ENCODE results near the gene RPS6KA4.

RPS6KA4 gene

GRCh38 chr11:64333556-64333955, 25.4 kb upstream of the RPS6KA4 start:
- no peak overlapping the region for H2AFZ ChIP-seq (ENCODE audit: low read depth, low read length)

DNA sequence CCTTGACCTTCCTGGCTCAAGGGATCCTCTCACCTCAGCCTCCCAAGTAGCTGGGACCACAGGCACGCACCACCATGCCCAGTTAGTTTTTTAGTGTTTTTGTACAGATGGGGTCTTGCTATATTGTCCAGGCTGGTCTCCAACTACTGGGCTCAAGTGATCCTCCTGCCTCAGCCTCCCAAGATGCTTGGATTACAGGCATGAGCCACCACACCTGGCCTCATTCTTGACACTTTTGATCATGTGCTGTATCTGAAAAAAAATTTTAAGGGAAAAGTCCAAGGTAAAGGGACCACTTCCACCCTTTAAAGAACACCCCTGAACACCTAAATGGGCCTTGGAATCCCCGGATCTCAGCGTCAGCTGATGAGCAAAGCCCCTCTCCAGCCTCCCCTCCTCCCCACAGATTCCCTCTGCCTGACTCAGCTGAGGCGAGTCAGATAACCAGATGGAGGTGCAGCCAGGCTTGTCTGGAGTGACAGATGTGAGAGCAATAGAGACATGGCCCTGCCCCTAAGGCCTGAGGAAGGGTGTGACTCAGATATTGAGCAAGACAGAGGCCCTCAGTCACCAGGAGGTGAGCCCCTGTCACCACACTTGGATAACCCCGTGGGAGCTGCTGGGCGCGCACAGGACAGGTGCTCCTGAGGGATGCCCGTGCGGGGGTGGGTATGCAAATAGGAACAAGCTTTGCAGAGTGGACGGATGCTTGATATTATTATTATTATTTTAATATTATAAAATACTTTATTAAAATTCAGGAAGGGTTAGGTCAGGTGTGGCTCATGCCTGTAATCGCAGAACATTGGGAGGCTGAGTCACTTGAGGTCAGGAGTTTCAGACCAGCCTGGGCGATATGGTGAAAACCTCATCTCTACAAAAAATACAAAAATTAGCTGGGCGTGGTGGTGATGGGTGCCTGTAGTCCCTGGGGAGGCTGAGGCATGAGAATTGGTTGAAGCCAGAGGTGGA, 23.9 kb upstream of the RPS6KA4 start:
- Histone ChIP-seq H2AK5ac (ENCODE audit: low read length, severe bottlenecking) (no peak overlapping the region), H4K91ac (ENCODE audit: low read length) (no peak overlapping the region), H3K4me1 (ENCODE audit: control insufficient read depth, insufficient read depth, low read depth, low read length) (peaks cover 21% of the 10 kb centered on the region), H3K4ac (ENCODE audit: low read depth in 1 of 2, low read length in 2 of 2) (no peak overlapping the region), H3K18ac (ENCODE audit: low read depth in 1 of 2, low read length in 2 of 2) (no peak overlapping the region), H3K14ac (ENCODE audit: low read length in 2 of 2) (no peak overlapping the region), H4K8ac (ENCODE audit: low read length) (no peak overlapping the region), H2BK15ac (ENCODE audit: low read depth, poor library complexity, severe bottlenecking) (no peak overlapping the region), H3K79me1 (replicated peaks; ENCODE audit: low read length, poor library complexity, severe bottlenecking) (no peaks in the 10 kb centered on the region), H2BK120ac (ENCODE audit: low read depth, low read length) (no peak overlapping the region), H2BK12ac (ENCODE audit: low read length in 2 of 2) (peak overlapping the region in 1 of 2 experiments; percentile 25), H3K27me3 (ENCODE audit: control insufficient read depth in 1 of 2, insufficient read depth in 1 of 2, low read length in 2 of 2) (no peaks in the 10 kb centered on the region), H3K4me3 (ENCODE audit: insufficient read depth in 1 of 2, low read depth in 1 of 2, low read length in 2 of 2) (no peak overlapping the region), H3K27ac (ENCODE audit: low read length, poor library complexity, severe bottlenecking) (peak overlapping the region; percentile 62), H2BK5ac (ENCODE audit: low read depth, low read length, poor library complexity, severe bottlenecking) (no peak overlapping the region), H3K4me2 (ENCODE audit: low read length, poor library complexity, severe bottlenecking) (no peak overlapping the region), H2AFZ (ENCODE audit: low read depth, low read length) (no peak overlapping the region), H3K9me3 (ENCODE audit: control insufficient read depth, low read length) (no peaks in the 10 kb centered on the region), H3K23ac (ENCODE audit: low read length in 2 of 2) (no peak overlapping the region), H3K36me3 (ENCODE audit: control insufficient read depth in 1 of 2, insufficient read depth in 2 of 2, low read depth in 1 of 2, low read length in 2 of 2) (no peaks in the 10 kb centered on the region), H3K9ac (ENCODE audit: low read length) (no peak overlapping the region)
- DNase-seq: peak; percentile 92
- WGBS: 12% methylated on average over 6 of the region's 13 CpGs

More at GRCh38 chr11:64333556-64333955, 25.4 kb upstream of the RPS6KA4 start:
- 98% methylated on average over 8 of the region's 8 CpGs for WGBS
- H3K18ac ChIP-seq (ENCODE audit: low read depth in 1 of 2, low read length in 2 of 2): no peak overlapping the region
- H3K4me2 ChIP-seq (ENCODE audit: low read length, poor library complexity, severe bottlenecking): no peak overlapping the region
- no peak overlapping the region for H2AK5ac ChIP-seq (ENCODE audit: low read length, severe bottlenecking)
- DNase-seq: no peak
- H4K8ac ChIP-seq (ENCODE audit: low read length): peak overlapping the region; percentile 55
- no peaks in the 10 kb centered on the region for H3K9me3 ChIP-seq (ENCODE audit: control insufficient read depth, low read length)
- H3K36me3 ChIP-seq (ENCODE audit: control insufficient read depth in 1 of 2, insufficient read depth in 2 of 2, low read depth in 1 of 2, low read length in 2 of 2): no peaks in the 10 kb centered on the region
- H2BK12ac ChIP-seq (ENCODE audit: low read length in 2 of 2): no peak overlapping the region
- no peak overlapping the region for H3K4me3 ChIP-seq (ENCODE audit: insufficient read depth in 1 of 2, low read depth in 1 of 2, low read length in 2 of 2)
- H4K91ac ChIP-seq (ENCODE audit: low read length): no peak overlapping the region
- no peak overlapping the region for H2BK5ac ChIP-seq (ENCODE audit: low read depth, low read length, poor library complexity, severe bottlenecking)
- no peaks in the 10 kb centered on the region for H3K79me1 ChIP-seq (replicated peaks; ENCODE audit: low read length, poor library complexity, severe bottlenecking)
- H3K14ac ChIP-seq (ENCODE audit: low read length in 2 of 2): no peak overlapping the region
- H3K4ac ChIP-seq (ENCODE audit: low read depth in 1 of 2, low read length in 2 of 2): no peak overlapping the region
- no peak overlapping the region for H3K23ac ChIP-seq (ENCODE audit: low read length in 2 of 2)
- H3K27me3 ChIP-seq (ENCODE audit: control insufficient read depth in 1 of 2, insufficient read depth in 1 of 2, low read length in 2 of 2): no peaks in the 10 kb centered on the region
- H3K9ac ChIP-seq (ENCODE audit: low read length): no peak overlapping the region
- H2BK15ac ChIP-seq (ENCODE audit: low read depth, poor library complexity, severe bottlenecking): no peak overlapping the region
- H2BK120ac ChIP-seq (ENCODE audit: low read depth, low read length): no peak overlapping the region
- H3K4me1 ChIP-seq (ENCODE audit: control insufficient read depth, insufficient read depth, low read depth, low read length): peaks cover 21% of the 10 kb centered on the region
- no peak overlapping the region for H3K27ac ChIP-seq (ENCODE audit: low read length, poor library complexity, severe bottlenecking)

DNA sequence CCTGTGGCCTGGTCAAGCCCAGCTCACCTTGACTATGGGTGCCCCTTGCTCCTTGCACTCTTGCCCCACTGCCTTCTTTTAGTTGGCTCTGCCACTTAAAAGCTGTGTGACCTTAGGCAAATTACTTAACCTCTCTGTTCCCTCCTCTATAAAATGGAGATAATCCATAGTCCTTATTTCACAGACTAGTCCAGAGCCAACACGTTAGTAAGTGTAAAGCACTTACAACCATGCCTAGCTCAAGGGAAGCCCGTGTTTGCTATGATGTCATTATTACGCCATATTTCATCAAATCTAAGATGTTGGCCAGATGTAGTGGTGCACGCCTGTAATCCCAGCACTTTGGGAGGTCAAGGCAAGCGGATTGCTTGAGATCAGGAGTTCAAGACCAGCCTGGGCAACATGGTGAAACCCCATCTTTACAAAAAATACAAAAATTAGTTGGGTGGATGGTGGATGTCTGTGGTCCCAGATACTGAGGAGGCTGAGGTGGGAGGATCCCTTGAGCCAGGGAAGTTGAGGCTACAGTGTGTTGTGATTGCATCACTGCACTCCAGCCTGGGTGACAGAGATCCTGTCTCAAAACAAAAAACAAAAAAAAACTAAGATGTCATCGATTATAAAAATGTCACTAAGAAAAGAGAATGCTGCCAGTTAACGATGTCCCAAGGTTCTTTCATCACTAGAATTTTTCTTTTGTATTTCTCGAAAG, 21.3 kb upstream of the RPS6KA4 start:
- H3K9ac ChIP-seq (ENCODE audit: low read length): no peak overlapping the region
- H2AK5ac ChIP-seq (ENCODE audit: low read length, severe bottlenecking): no peak overlapping the region
- no peak overlapping the region for H3K27ac ChIP-seq (ENCODE audit: low read length, poor library complexity, severe bottlenecking)
- H3K9me3 ChIP-seq (ENCODE audit: control insufficient read depth, low read length): no peaks in the 10 kb centered on the region
- DNase-seq: no peak
- H4K91ac ChIP-seq (ENCODE audit: low read length): no peak overlapping the region
- H3K23ac ChIP-seq (ENCODE audit: low read length in 2 of 2): no peak overlapping the region
- peak overlapping the region; percentile 16 for H4K8ac ChIP-seq (ENCODE audit: low read length)
- no peak overlapping the region for H2BK120ac ChIP-seq (ENCODE audit: low read depth, low read length)
- H3K36me3 ChIP-seq (ENCODE audit: control insufficient read depth in 1 of 2, insufficient read depth in 2 of 2, low read depth in 1 of 2, low read length in 2 of 2): no peaks in the 10 kb centered on the region
- no peak overlapping the region for H2AFZ ChIP-seq (ENCODE audit: low read depth, low read length)
- peaks cover 0 to 13% of the 10 kb centered on the region in 2 experiments for H3K27me3 ChIP-seq (ENCODE audit: control insufficient read depth in 1 of 2, insufficient read depth in 1 of 2, low read length in 2 of 2)
- H3K4ac ChIP-seq (ENCODE audit: low read depth in 1 of 2, low read length in 2 of 2): no peak overlapping the region
- no peak overlapping the region for H3K4me2 ChIP-seq (ENCODE audit: low read length, poor library complexity, severe bottlenecking)
- H2BK12ac ChIP-seq (ENCODE audit: low read length in 2 of 2): no peak overlapping the region
- no peaks in the 10 kb centered on the region for H3K79me1 ChIP-seq (replicated peaks; ENCODE audit: low read length, poor library complexity, severe bottlenecking)
- peaks cover 19% of the 10 kb centered on the region for H3K4me1 ChIP-seq (ENCODE audit: control insufficient read depth, insufficient read depth, low read depth, low read length)
- no peak overlapping the region for H3K14ac ChIP-seq (ENCODE audit: low read length in 2 of 2)
- no peak overlapping the region for H3K4me3 ChIP-seq (ENCODE audit: insufficient read depth in 1 of 2, low read depth in 1 of 2, low read length in 2 of 2)
- WGBS: 90% methylated on average over 7 of the region's 8 CpGs
- no peak overlapping the region for H3K18ac ChIP-seq (ENCODE audit: low read depth in 1 of 2, low read length in 2 of 2)
- no peak overlapping the region for H2BK5ac ChIP-seq (ENCODE audit: low read depth, low read length, poor library complexity, severe bottlenecking)
- no peak overlapping the region for H2BK15ac ChIP-seq (ENCODE audit: low read depth, poor library complexity, severe bottlenecking)

- Histone ChIP-seq H2BK120ac (ENCODE audit: low read depth, low read length) (no peak overlapping the region), H3K23ac (ENCODE audit: low read length in 2 of 2) (no peak overlapping the region), H3K36me3 (ENCODE audit: control insufficient read depth in 1 of 2, insufficient read depth in 2 of 2, low read depth in 1 of 2, low read length in 2 of 2) (no peaks in the 10 kb centered on the region), H3K27ac (ENCODE audit: low read length, poor library complexity, severe bottlenecking) (no peak overlapping the region), H3K79me1 (replicated peaks; ENCODE audit: low read length, poor library complexity, severe bottlenecking) (no peaks in the 10 kb centered on the region), H3K4ac (ENCODE audit: low read depth in 1 of 2, low read length in 2 of 2) (no peak overlapping the region), H4K91ac (ENCODE audit: low read length) (no peak overlapping the region), H3K4me2 (ENCODE audit: low read length, poor library complexity, severe bottlenecking) (no peak overlapping the region), H2AK5ac (ENCODE audit: low read length, severe bottlenecking) (peak overlapping the region; percentile 47), H4K8ac (ENCODE audit: low read length) (no peak overlapping the region), H2BK12ac (ENCODE audit: low read length in 2 of 2) (no peak overlapping the region), H2BK15ac (ENCODE audit: low read depth, poor library complexity, severe bottlenecking) (no peak overlapping the region), H3K9ac (ENCODE audit: low read length) (no peak overlapping the region), H3K27me3 (ENCODE audit: control insufficient read depth in 1 of 2, insufficient read depth in 1 of 2, low read length in 2 of 2) (peaks cover 0 to 13% of the 10 kb centered on the region in 2 experiments), H2BK5ac (ENCODE audit: low read depth, low read length, poor library complexity, severe bottlenecking) (no peak overlapping the region), H3K18ac (ENCODE audit: low read depth in 1 of 2, low read length in 2 of 2) (no peak overlapping the region), H3K4me3 (ENCODE audit: insufficient read depth in 1 of 2, low read depth in 1 of 2, low read length in 2 of 2) (no peak overlapping the region), H2AFZ (ENCODE audit: low read depth, low read length) (no peak overlapping the region), H3K4me1 (ENCODE audit: control insufficient read depth, insufficient read depth, low read depth, low read length) (peaks cover 24% of the 10 kb centered on the region), H3K9me3 (ENCODE audit: control insufficient read depth, low read length) (no peaks in the 10 kb centered on the region), H3K14ac (ENCODE audit: low read length in 2 of 2) (no peak overlapping the region)
- no peak for DNase-seq
- WGBS: 91% methylated on average over 8 of the region's 8 CpGs
These were observed 20.2 kb upstream of the RPS6KA4 start for GRCh38 chr11:64338716-64339115.

All from mesenchymal stem cell (in vitro differentiated cells and primary cell).